HepG2 (cell line): ENCODE results near the gene UCK2. TPM values are rescaled to one million over a fixed set of nuclear protein-coding genes. Genes with fewer than 3 reads are reported as not detected.

Experiments
- AKAP8 ChIP-seq: sonication (generic); formaldehyde crosslinking; IDR thresholded peaks from 2 replicates; pipeline ENCODE4 v1.5.1; 2020; ENCODE audit warnings: mild to moderate bottlenecking, missing genetic modification reagents
- ERF ChIP-seq: IDR thresholded peaks from 2 replicates; pipeline ENCODE4 v1.6.1; 2018; ENCODE audit warnings: missing biosample characterization, missing genetic modification reagents
- FIP1L1 ChIP-seq: fragments of 200-400 bp; formaldehyde crosslinking; IDR thresholded peaks from 2 replicates; pipeline ENCODE4 v1.6.1; 2018; ENCODE audit warnings: low read depth, mild to moderate bottlenecking, low read length, moderate library complexity, borderline replicate concordance; ENCODE audit not compliant: insufficient read depth
- FOXM1 ChIP-seq: sonication (generic); formaldehyde crosslinking; IDR thresholded peaks from 2 replicates; pipeline ENCODE4 v1.5.0; 2020; ENCODE audit warnings: missing genetic modification reagents
- GABPA ChIP-seq, 2 experiments: IDR thresholded peaks; 2 replicates each; pipeline ENCODE4 v1.6.1; 2011 to 2016; ENCODE audit warnings: low read depth in 2 of 2, low read length in 1 of 2, missing biosample characterization in 1 of 2, missing genetic modification characterization in 1 of 2
- GZF1 ChIP-seq: sonication (generic); formaldehyde crosslinking; IDR thresholded peaks from 2 replicates; pipeline ENCODE4 v1.5.1; 2020; ENCODE audit warnings: mild to moderate bottlenecking, missing genetic modification reagents
- HHEX ChIP-seq: IDR thresholded peaks from 2 replicates; pipeline ENCODE4 v1.6.1; 2016; ENCODE audit warnings: control low read depth
- NONO ChIP-seq, 2 experiments: fragments of 450-650 bp in 1 of 2; sonication (generic) in 1 of 2; formaldehyde crosslinking in 1 of 2; IDR thresholded peaks in 1 of 2; conservative IDR thresholded peaks in 1 of 2; 2 replicates each; pipeline versions ENCODE4 v1.6.1 to v1.8.0; 2017 to 2022; ENCODE audit warnings: mild to moderate bottlenecking in 1 of 2, missing genetic modification reagents in 1 of 2, moderate library complexity in 1 of 2
- PTBP1 ChIP-seq: fragments of 200-400 bp; formaldehyde crosslinking; IDR thresholded peaks from 2 replicates; pipeline ENCODE4 v1.6.1; 2018; ENCODE audit warnings: low read length, low read depth; ENCODE audit not compliant: poor library complexity, severe bottlenecking
- SMAD3 ChIP-seq: sonication (generic); formaldehyde crosslinking; IDR thresholded peaks from 2 replicates; pipeline ENCODE4 v1.4.0; 2020; ENCODE audit warnings: missing genetic modification reagents
- TEAD3 ChIP-seq: optimal IDR thresholded peaks from 2 replicates; pipeline ENCODE3; 2016; ENCODE audit warnings: borderline replicate concordance
- ZNF343 ChIP-seq: sonication (generic); formaldehyde crosslinking; IDR thresholded peaks from 2 replicates; pipeline ENCODE4 v1.4.0; 2020; ENCODE audit warnings: mild to moderate bottlenecking, missing genetic modification reagents
- ZNF451 ChIP-seq: sonication (generic); formaldehyde crosslinking; IDR thresholded peaks from 2 replicates; pipeline ENCODE4 v1.5.0; 2020; ENCODE audit warnings: mild to moderate bottlenecking, missing genetic modification reagents
- ZNF496 ChIP-seq: sonication (generic); formaldehyde crosslinking; IDR thresholded peaks from 2 replicates; pipeline ENCODE4 v1.8.1; 2023; ENCODE audit warnings: mild to moderate bottlenecking, moderate library complexity, missing genetic modification reagents; ENCODE audit not compliant: insufficient replicate concordance
- ZNF567 ChIP-seq: sonication (generic); formaldehyde crosslinking; IDR thresholded peaks from 2 replicates; pipeline ENCODE4 v1.8.1; 2023; ENCODE audit warnings: mild to moderate bottlenecking, missing genetic modification reagents, borderline replicate concordance
- ZNF841 ChIP-seq: sonication (generic); formaldehyde crosslinking; IDR thresholded peaks from 2 replicates; pipeline ENCODE4 v1.8.1; 2023; ENCODE audit warnings: missing genetic modification reagents, borderline replicate concordance
- polyA plus RNA-seq, 8 experiments: library from polyadenylated mRNA; depleted of rRNA in 3 of 8; stranded (reverse) in 7 of 8; unstranded in 1 of 8; fragments of >200 nt; fragmentation: Illumina TruSeq in 4 of 8; extraction: Trizol in 4 of 8; gene quantifications; 2 replicates each; pipeline versions ENCODE4 v1.2.1 to v1.2.3, GENCODE V29; 2011 to 2016; ENCODE audit warnings: low read depth in 4 of 8, missing spikeins in 1 of 8, mixed read lengths in 1 of 8; ENCODE audit not compliant: insufficient read depth in 1 of 8
- total RNA-seq, 5 experiments: library from RNA; depleted of rRNA; stranded (reverse); fragments of >200 nt; fragmentation: Illumina TruSeq; extraction: Trizol; gene quantifications; 2 replicates each; pipeline ENCODE4 v1.2.3, GENCODE V29; 2016; ENCODE audit warnings: low read depth in 1 of 5
- TF ChIP-seq, protein P1 (sequence below): sonication (generic); formaldehyde crosslinking; IDR thresholded peaks from 2 replicates; pipeline ENCODE4 v1.4.0; 2020; ENCODE audit warnings: missing genetic modification reagents, borderline replicate concordance
- TF ChIP-seq, protein P2 (sequence below): sonication (generic); formaldehyde crosslinking; IDR thresholded peaks from 2 replicates; pipeline ENCODE4 v1.5.0; 2020; ENCODE audit warnings: mild to moderate bottlenecking, missing genetic modification reagents, borderline replicate concordance
- TF ChIP-seq, protein P3 (sequence below): sonication (generic); formaldehyde crosslinking; IDR thresholded peaks from 2 replicates; pipeline ENCODE4 v1.8.1; 2023; ENCODE audit warnings: missing genetic modification reagents, mild to moderate bottlenecking, borderline replicate concordance

The UCK2 gene
- total and polyA plus RNA-seq, 2 of the 13 experiments (the other 11 are each of a cell fraction or from before 2014, with no cell fraction given) = 64.3 to 78.0 TPM

DNA sequence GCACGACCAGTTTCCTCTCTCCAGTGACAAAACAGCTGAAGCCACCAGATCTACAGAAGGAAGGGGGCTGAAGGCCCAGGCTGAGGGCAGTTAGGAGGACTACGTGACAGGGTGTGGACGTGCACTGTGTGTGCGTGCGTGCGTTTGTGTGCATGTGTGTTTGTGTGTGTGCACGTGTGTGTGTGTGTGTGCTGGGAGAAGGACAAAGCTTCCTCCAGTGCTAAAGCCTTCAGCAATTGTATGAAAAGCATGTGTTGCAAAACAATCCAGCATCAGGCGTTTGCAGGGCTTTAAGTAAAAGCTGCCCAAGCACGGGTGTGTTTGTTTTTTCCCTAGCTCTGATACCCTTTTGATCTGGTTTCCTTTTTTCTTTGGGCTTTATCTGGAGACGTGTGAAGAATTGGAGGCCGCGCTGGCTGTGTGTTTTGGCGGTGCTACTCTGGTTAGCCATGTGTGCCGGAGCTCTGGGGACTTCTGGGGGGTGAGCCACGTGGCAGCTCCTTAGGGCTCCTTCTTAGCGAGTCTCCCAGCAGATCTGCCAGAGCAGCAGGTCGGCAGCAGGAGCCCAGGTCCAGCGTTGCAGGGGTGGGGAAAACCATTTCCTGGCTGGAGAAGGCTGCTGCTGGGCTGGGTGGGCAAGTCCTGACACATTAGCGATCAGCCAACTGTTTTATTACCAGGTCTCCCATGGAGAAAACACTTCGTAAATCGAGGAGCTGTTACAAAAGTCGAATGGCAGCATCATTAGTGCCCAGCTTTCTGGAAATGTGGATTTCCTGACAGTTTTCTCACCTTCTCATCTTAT lies 73.4 kb downstream of the UCK2 start (continued):
- TF ChIP-seq TEAD3 (no peak), ZNF567 (CRISPR knock-in tag) (no peak), ZNF451 (CRISPR knock-in tag) (no peak), FIP1L1 (no peak), NONO (IDR thresholded peaks at IDR 0.05) (no peak), NONO (CRISPR knock-in tag; conservative IDR thresholded peaks at IDR 0.05) (no peak), HHEX (CRISPR knock-in tag) (no peak), PTBP1 (no peak), ZNF496 (CRISPR knock-in tag) (no peak), GABPA (IDR thresholded peaks at IDR 0.05; ENCODE audit: low read depth, low read length) (no peak), GABPA (CRISPR knock-in tag; IDR thresholded peaks at IDR 0.05; ENCODE audit: low read depth) (no peak), FOXM1 (CRISPR knock-in tag) (no peak), ERF (CRISPR knock-in tag) (no peak), AKAP8 (CRISPR knock-in tag) (no peak), SMAD3 (CRISPR knock-in tag) (no peak), ZNF343 (CRISPR knock-in tag) (no peak), GZF1 (CRISPR knock-in tag) (no peak), ZNF841 (CRISPR knock-in tag) (no peak)
- TF ChIP-seq, protein P1, sequence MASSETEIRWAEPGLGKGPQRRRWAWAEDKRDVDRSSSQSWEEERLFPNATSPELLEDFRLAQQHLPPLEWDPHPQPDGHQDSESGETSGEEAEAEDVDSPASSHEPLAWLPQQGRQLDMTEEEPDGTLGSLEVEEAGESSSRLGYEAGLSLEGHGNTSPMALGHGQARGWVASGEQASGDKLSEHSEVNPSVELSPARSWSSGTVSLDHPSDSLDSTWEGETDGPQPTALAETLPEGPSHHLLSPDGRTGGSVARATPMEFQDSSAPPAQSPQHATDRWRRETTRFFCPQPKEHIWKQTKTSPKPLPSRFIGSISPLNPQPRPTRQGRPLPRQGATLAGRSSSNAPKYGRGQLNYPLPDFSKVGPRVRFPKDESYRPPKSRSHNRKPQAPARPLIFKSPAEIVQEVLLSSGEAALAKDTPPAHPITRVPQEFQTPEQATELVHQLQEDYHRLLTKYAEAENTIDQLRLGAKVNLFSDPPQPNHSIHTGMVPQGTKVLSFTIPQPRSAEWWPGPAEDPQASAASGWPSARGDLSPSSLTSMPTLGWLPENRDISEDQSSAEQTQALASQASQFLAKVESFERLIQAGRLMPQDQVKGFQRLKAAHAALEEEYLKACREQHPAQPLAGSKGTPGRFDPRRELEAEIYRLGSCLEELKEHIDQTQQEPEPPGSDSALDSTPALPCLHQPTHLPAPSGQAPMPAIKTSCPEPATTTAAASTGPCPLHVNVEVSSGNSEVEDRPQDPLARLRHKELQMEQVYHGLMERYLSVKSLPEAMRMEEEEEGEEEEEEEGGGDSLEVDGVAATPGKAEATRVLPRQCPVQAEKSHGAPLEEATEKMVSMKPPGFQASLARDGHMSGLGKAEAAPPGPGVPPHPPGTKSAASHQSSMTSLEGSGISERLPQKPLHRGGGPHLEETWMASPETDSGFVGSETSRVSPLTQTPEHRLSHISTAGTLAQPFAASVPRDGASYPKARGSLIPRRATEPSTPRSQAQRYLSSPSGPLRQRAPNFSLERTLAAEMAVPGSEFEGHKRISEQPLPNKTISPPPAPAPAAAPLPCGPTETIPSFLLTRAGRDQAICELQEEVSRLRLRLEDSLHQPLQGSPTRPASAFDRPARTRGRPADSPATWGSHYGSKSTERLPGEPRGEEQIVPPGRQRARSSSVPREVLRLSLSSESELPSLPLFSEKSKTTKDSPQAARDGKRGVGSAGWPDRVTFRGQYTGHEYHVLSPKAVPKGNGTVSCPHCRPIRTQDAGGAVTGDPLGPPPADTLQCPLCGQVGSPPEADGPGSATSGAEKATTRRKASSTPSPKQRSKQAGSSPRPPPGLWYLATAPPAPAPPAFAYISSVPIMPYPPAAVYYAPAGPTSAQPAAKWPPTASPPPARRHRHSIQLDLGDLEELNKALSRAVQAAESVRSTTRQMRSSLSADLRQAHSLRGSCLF (CRISPR knock-in tag) = no peak
- TF ChIP-seq, protein P2, sequence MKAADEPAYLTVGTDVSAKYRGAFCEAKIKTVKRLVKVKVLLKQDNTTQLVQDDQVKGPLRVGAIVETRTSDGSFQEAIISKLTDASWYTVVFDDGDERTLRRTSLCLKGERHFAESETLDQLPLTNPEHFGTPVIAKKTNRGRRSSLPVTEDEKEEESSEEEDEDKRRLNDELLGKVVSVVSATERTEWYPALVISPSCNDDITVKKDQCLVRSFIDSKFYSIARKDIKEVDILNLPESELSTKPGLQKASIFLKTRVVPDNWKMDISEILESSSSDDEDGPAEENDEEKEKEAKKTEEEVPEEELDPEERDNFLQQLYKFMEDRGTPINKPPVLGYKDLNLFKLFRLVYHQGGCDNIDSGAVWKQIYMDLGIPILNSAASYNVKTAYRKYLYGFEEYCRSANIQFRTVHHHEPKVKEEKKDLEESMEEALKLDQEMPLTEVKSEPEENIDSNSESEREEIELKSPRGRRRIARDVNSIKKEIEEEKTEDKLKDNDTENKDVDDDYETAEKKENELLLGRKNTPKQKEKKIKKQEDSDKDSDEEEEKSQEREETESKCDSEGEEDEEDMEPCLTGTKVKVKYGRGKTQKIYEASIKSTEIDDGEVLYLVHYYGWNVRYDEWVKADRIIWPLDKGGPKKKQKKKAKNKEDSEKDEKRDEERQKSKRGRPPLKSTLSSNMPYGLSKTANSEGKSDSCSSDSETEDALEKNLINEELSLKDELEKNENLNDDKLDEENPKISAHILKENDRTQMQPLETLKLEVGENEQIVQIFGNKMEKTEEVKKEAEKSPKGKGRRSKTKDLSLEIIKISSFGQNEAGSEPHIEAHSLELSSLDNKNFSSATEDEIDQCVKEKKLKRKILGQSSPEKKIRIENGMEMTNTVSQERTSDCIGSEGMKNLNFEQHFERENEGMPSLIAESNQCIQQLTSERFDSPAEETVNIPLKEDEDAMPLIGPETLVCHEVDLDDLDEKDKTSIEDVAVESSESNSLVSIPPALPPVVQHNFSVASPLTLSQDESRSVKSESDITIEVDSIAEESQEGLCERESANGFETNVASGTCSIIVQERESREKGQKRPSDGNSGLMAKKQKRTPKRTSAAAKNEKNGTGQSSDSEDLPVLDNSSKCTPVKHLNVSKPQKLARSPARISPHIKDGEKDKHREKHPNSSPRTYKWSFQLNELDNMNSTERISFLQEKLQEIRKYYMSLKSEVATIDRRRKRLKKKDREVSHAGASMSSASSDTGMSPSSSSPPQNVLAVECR (CRISPR knock-in tag) = no peak; the same call in 1 of the 2 replicates
- TF ChIP-seq, protein P3, sequence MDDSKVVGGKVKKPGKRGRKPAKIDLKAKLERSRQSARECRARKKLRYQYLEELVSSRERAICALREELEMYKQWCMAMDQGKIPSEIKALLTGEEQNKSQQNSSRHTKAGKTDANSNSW (CRISPR knock-in tag) = no peak
